ENCODE measurements around the gene C1orf159.
A peak's percentile ranks its signal among the peaks of the same experiment; 100 is the strongest.

C1orf159 gene

DNA sequence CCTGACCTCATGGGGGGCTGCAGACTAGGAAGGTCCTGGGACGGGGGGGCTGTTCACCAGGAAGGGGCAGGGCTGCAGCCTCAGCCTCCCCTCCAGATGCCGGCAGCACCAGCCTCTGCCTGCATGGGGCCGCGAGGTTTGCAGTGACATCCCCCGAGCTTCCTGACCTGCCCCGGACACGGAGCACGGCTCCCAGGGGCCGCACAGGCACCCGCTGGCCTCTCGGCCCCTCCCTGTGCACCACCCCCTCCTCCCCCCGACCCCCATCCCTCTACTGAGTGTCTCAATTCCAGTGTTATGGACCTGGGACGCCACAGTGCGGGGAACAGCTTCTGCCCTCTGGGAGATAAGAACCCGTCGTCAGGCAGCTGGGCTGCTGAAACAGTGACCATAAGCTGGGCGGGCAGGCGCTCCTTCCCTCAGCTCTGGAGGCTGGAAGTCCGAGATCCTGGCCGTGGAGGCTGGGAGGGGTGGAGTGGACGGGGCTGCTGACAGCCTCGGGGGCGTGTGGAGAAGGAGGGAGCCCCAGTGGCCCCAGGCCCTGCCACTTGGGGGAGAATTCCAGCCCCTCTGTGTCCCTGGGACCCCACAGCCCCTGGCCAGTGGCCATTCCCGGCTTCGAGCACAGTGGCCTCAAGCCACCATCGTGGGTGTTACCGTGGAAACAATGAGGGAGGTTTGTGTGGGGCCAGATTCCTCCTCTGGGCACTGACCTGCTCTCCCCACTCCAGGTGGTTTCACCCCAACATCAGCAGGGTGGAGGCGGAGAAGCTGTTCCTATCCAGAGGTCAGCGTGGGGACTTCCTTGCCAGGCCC lies 53.3 kb downstream of the C1orf159 start:
- H3K27me3 ChIP-seq (replicated peaks in 2 of 5; ENCODE audit: control insufficient read depth in 4 of 5, insufficient read depth in 5 of 5, low read length in 4 of 5) = peaks cover 0 to 70% (median 21%) of the 10 kb centered on the region in 5 experiments
- no peaks in the 10 kb centered on the region for H3K36me3 ChIP-seq (ENCODE audit: control insufficient read depth in 4 of 4, insufficient read depth in 4 of 4, low read length in 3 of 4)
- H3K4me3 ChIP-seq (ENCODE audit: control insufficient read depth in 1 of 7, extremely low read depth in 1 of 7, insufficient read depth in 4 of 7, low read depth in 2 of 7, low read length in 6 of 7) = peak overlapping the region in 1 of 7 experiments; percentile 16
- 14% methylated on average over 15 of the region's 29 CpGs for WGBS (ENCODE audit: insufficient coverage)
- no peak overlapping the region for H3K27ac ChIP-seq (ENCODE audit: insufficient read depth in 1 of 2, low read depth in 1 of 2, low read length in 2 of 2, poor library complexity in 1 of 2, severe bottlenecking in 2 of 2)
- peak in 1 of 3 donors; percentile 21 for DNase-seq
- no peaks in the 10 kb centered on the region for H3K9me3 ChIP-seq (ENCODE audit: control extremely low read depth in 1 of 5, control insufficient read depth in 4 of 5, insufficient read depth in 2 of 5, low read depth in 1 of 5, low read length in 4 of 5)
- peaks cover 0 to 42% (median 39%) of the 10 kb centered on the region in 4 experiments for H3K4me1 ChIP-seq (ENCODE audit: control extremely low read depth in 1 of 4, control insufficient read depth in 4 of 4, insufficient read depth in 4 of 4, low read length in 3 of 4)
- ChIA-PET CTCF (interaction anchor here (0.7 to 3.4 kb wide), 9 partner anchors 8 to 188 kb away, joined by 3 to 26 read pairs (median 4); partner anchors contain the start of gene PERM1), POLR2A (no interaction called here)

GRCh38 chr1:1061682-1062345 lies 54.1 kb downstream of the C1orf159 start:
- Histone ChIP-seq H3K4me3 (ENCODE audit: control insufficient read depth in 1 of 7, extremely low read depth in 1 of 7, insufficient read depth in 4 of 7, low read depth in 2 of 7, low read length in 6 of 7) (peak overlapping the region in 1 of 7 experiments; percentile 16), H3K4me1 (ENCODE audit: control extremely low read depth in 1 of 4, control insufficient read depth in 4 of 4, insufficient read depth in 4 of 4, low read length in 3 of 4) (peaks cover 0 to 42% (median 39%) of the 10 kb centered on the region in 4 experiments), H3K9me3 (ENCODE audit: control extremely low read depth in 1 of 5, control insufficient read depth in 4 of 5, insufficient read depth in 2 of 5, low read depth in 1 of 5, low read length in 4 of 5) (no peaks in the 10 kb centered on the region), H3K27ac (ENCODE audit: insufficient read depth in 1 of 2, low read depth in 1 of 2, low read length in 2 of 2, poor library complexity in 1 of 2, severe bottlenecking in 2 of 2) (no peak overlapping the region), H3K36me3 (ENCODE audit: control insufficient read depth in 4 of 4, insufficient read depth in 4 of 4, low read length in 3 of 4) (no peaks in the 10 kb centered on the region), H3K27me3 (replicated peaks in 2 of 5; ENCODE audit: control insufficient read depth in 4 of 5, insufficient read depth in 5 of 5, low read length in 4 of 5) (peaks cover 0 to 72% (median 24%) of the 10 kb centered on the region in 5 experiments)
- CTCF ChIA-PET = interaction anchor here (1.2 to 3.4 kb wide), 4 partner anchors 23 to 97 kb away, joined by 3 to 26 read pairs (median 4); partner anchors contain the start of gene PERM1
- POLR2A ChIA-PET = no interaction called here
- DNase-seq = peak in 2 of 3 donors; percentile 53 to 68
- 50% methylated on average over 4 of the region's 18 CpGs for WGBS (ENCODE audit: insufficient coverage)

DNA sequence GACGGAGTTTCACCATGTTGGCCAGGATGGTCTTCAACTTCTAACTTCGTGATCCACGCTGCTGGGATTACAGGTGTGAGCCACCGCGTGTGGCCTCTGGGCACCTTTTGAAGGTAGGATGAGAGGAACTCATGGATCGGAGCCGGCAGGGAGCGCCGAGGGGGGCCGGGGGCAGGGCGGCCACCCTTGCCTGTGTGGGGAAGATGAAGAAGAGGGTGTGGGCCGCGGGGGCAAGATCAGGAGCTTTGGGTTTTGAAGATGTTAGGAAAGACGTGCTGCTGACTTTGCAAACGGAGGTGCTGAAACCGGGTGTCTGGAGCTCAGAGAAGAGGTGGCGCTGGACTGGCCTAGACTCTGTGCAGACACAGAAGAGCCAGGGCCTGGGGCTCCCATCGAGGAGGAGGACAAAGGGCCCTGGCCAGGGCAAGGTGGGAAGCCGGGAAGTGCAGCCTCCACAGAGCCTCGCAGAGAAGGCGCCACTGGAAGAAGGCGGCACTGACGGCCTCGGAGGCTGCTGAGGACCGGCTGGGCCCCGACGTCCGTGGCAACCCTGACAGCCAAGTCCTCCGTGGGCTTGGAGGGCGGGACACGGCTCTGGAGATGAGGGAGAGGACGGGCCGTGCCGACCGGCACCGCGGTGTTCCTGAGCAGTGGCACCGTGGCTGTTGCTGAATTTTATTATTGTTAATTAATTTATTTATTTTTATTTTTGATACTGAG lies 55.4 kb downstream of the C1orf159 start:
- Histone ChIP-seq H3K9me3 (ENCODE audit: control extremely low read depth in 1 of 5, control insufficient read depth in 4 of 5, insufficient read depth in 2 of 5, low read depth in 1 of 5, low read length in 4 of 5) (no peaks in the 10 kb centered on the region), H3K4me1 (ENCODE audit: control extremely low read depth in 1 of 4, control insufficient read depth in 4 of 4, insufficient read depth in 4 of 4, low read length in 3 of 4) (peaks cover 0 to 42% (median 39%) of the 10 kb centered on the region in 4 experiments), H3K36me3 (ENCODE audit: control insufficient read depth in 4 of 4, insufficient read depth in 4 of 4, low read length in 3 of 4) (no peaks in the 10 kb centered on the region), H3K27me3 (replicated peaks in 2 of 5; ENCODE audit: control insufficient read depth in 4 of 5, insufficient read depth in 5 of 5, low read length in 4 of 5) (peaks cover 0 to 70% (median 23%) of the 10 kb centered on the region in 5 experiments), H3K4me3 (ENCODE audit: control insufficient read depth in 1 of 7, extremely low read depth in 1 of 7, insufficient read depth in 4 of 7, low read depth in 2 of 7, low read length in 6 of 7) (peak overlapping the region in 1 of 7 experiments; percentile 41), H3K27ac (ENCODE audit: insufficient read depth in 1 of 2, low read depth in 1 of 2, low read length in 2 of 2, poor library complexity in 1 of 2, severe bottlenecking in 2 of 2) (no peak overlapping the region)
- WGBS (ENCODE audit: insufficient coverage) = 31% methylated on average over 28 of the region's 38 CpGs
- ChIA-PET CTCF (interaction anchor here (1.2 to 1.7 kb wide), 3 partner anchors 9 to 29 kb away, joined by 3 to 5 read pairs (median 4); no protein-coding TSS in a partner anchor), POLR2A (interaction anchor here (0.9 kb wide), 1 partner anchor 47 kb away, joined by 3 read pairs; the partner anchor contains the start of gene ISG15)
- DNase-seq = no peak

DNA sequence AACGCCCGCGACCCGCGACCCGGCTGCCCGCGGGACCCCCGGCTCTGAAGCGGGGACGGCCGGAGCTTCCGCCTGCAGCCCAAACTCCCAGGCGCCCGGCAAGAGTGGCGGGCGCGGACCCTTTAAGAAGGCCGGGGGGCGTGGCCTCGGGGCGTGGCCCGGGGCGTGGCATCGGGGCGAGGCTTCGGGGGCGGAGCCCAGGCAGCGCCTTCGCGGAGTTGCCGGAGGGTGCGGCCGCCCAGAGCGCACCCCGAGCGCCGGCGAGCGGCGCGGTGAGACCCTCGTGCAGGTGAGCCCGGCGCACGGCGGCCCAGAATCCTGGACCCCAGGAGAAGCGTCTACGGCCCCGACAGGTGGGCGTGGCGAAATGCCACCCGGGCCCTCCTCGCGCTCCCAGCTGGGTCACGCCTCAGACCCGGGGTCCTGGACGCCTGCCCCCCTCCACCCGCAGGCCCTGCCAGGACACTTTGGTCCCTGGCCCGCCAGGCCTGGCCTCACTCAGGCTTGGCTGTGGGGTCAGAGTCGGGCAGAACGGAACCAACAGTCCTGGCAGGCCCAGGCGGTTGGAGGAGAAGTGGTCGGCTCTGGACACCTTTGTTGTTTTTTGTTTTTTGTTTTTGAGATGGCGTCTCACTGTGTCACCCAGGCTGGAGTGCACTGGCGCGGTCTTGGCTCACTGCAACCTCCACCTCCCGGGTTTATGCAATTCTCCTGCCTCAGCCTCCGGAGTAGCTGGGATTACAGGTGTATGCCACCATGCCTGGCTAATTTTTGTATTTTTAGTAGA lies 56.2 kb downstream of the C1orf159 start:
- Histone ChIP-seq H3K4me1 (ENCODE audit: control extremely low read depth in 1 of 4, control insufficient read depth in 4 of 4, insufficient read depth in 4 of 4, low read length in 3 of 4) (peaks cover 0 to 41% (median 39%) of the 10 kb centered on the region in 4 experiments), H3K27me3 (replicated peaks in 2 of 5; ENCODE audit: control insufficient read depth in 4 of 5, insufficient read depth in 5 of 5, low read length in 4 of 5) (peaks cover 0 to 68% (median 21%) of the 10 kb centered on the region in 5 experiments), H3K9me3 (ENCODE audit: control extremely low read depth in 1 of 5, control insufficient read depth in 4 of 5, insufficient read depth in 2 of 5, low read depth in 1 of 5, low read length in 4 of 5) (no peaks in the 10 kb centered on the region), H3K4me3 (ENCODE audit: control insufficient read depth in 1 of 7, extremely low read depth in 1 of 7, insufficient read depth in 4 of 7, low read depth in 2 of 7, low read length in 6 of 7) (peak overlapping the region; percentile 28 to 70 (median 60)), H3K27ac (ENCODE audit: insufficient read depth in 1 of 2, low read depth in 1 of 2, low read length in 2 of 2, poor library complexity in 1 of 2, severe bottlenecking in 2 of 2) (no peak overlapping the region), H3K36me3 (ENCODE audit: control insufficient read depth in 4 of 4, insufficient read depth in 4 of 4, low read length in 3 of 4) (no peaks in the 10 kb centered on the region)
- peak; percentile 68 to 82 (median 81) for DNase-seq
- CTCF ChIA-PET = interaction anchor here (0.7 to 1.7 kb wide), 4 partner anchors 20 to 108 kb away, joined by 3 to 9 read pairs (median 4); no protein-coding TSS in a partner anchor
- WGBS (ENCODE audit: insufficient coverage) = 1% methylated on average over 68 of the region's 69 CpGs
- POLR2A ChIA-PET = interaction anchor here (0.9 to 1.5 kb wide), 3 partner anchors 16 to 57 kb away, joined by 3 to 6 read pairs (median 3); partner anchors contain the start of gene ISG15

DNA sequence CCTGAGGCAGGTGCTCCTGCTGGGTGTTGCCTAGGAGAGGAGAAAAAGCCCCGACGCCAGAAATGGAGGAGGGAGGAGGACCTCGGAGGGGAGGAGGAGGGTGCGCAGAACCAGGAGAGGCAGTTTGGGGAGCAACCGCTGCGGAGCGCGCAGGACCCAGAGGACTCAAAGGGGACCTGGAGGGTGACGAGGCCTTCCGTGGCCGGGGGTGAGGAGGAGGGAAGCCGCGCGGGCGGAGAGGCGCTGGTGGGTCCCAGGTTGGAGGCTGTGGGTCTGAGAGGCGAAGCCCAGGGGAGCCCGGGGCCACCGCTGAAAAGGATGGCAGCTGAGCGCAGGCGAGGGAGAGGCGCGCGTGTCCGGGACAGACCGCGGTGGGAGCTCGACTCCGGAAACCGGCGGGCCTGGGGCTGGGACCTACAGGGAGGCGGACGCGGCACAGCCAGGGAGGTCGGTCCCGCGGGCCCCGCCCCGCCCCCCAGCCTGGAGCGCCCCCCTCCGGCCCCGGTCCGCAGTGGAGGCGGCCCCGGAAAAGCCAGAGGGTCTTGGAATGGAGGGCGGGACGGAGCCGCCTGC lies 56.9 kb downstream of the C1orf159 start:
- ChIA-PET CTCF (interaction anchor here (0.8 to 1.5 kb wide), 2 partner anchors 19 to 45 kb away, joined by 3 to 9 read pairs; partner anchors contain the start of gene ISG15), POLR2A (interaction anchor here (1.0 to 1.5 kb wide), 2 partner anchors 15 to 57 kb away, joined by 3 to 6 read pairs; no protein-coding TSS in a partner anchor)
- H3K27ac ChIP-seq (ENCODE audit: insufficient read depth in 1 of 2, low read depth in 1 of 2, low read length in 2 of 2, poor library complexity in 1 of 2, severe bottlenecking in 2 of 2) = peak overlapping the region in 1 of 2 experiments; percentile 43
- no peaks in the 10 kb centered on the region for H3K9me3 ChIP-seq (ENCODE audit: control extremely low read depth in 1 of 5, control insufficient read depth in 4 of 5, insufficient read depth in 2 of 5, low read depth in 1 of 5, low read length in 4 of 5)
- H3K27me3 ChIP-seq (replicated peaks in 2 of 5; ENCODE audit: control insufficient read depth in 4 of 5, insufficient read depth in 5 of 5, low read length in 4 of 5) = peaks cover 0 to 65% (median 21%) of the 10 kb centered on the region in 5 experiments
- WGBS (ENCODE audit: insufficient coverage) = 1% methylated on average over 40 of the region's 48 CpGs
- peak overlapping the region in 6 of 7 experiments; percentile 19 to 70 (median 62) for H3K4me3 ChIP-seq (ENCODE audit: control insufficient read depth in 1 of 7, extremely low read depth in 1 of 7, insufficient read depth in 4 of 7, low read depth in 2 of 7, low read length in 6 of 7)
- peak in 2 of 3 donors; percentile 48 to 58 for DNase-seq
- H3K4me1 ChIP-seq (ENCODE audit: control extremely low read depth in 1 of 4, control insufficient read depth in 4 of 4, insufficient read depth in 4 of 4, low read length in 3 of 4) = peaks cover 0 to 36% (median 33%) of the 10 kb centered on the region in 4 experiments
- no peaks in the 10 kb centered on the region for H3K36me3 ChIP-seq (ENCODE audit: control insufficient read depth in 4 of 4, insufficient read depth in 4 of 4, low read length in 3 of 4)
